GM12878 (cell line): Measurements from ENCODE around the gene CFAP57. TPM values are rescaled to one million over a fixed set of nuclear protein-coding genes. Genes with fewer than 3 reads are reported as not detected.

Experiments used
- ATAC-seq: fragments of 200-7000 bp; cut with Tn5 transposase; 3 replicates; pipeline ENCODE4 v1.9.1; 2020; ENCODE audit warnings: mild to moderate bottlenecking, moderate library complexity
- BruUV-seq: library from RNA; stranded (reverse); fragments of 400-500 nt; replicated peaks from 2 replicates; lab custom pipeline; 2021; lab: Mats Ljungman, UMichigan
- CTCF ChIA-PET: fragments of 300-600 bp; sonication (Branson Sonifier 250); formaldehyde crosslinking; extraction: SDS; loops from one replicate; lab custom pipeline; 2021; ENCODE audit warnings: inconsistent platforms; lab: Yijun Ruan, JAX
- POLR2A ChIA-PET: fragments of 350-600 bp; formaldehyde crosslinking; extraction: SDS; loops from one replicate; lab custom pipeline; 2021; ENCODE audit warnings: inconsistent platforms; lab: Charles Lee
- RAD21 ChIA-PET: fragments of 300-600 bp; sonication (Branson Sonifier 250); formaldehyde crosslinking; loops from one replicate; lab custom pipeline; 2023; ENCODE audit warnings: antibody characterized with exemption; ENCODE audit not compliant: unreplicated experiment; lab: Charles Lee
- SMC1A ChIA-PET: fragments of 300-600 bp; sonication (Branson Sonifier 250); formaldehyde crosslinking; loops from one replicate; lab custom pipeline; 2023; ENCODE audit not compliant: unreplicated experiment, uncharacterized antibody; lab: Charles Lee
- DNase-seq: peaks from one replicate; pipeline ENCODE4 v3.0.0-alpha.2; 2011; ENCODE audit warnings: low read depth, low spot score
- FAIRE-seq: peaks from 3 replicates; lab custom pipeline; 2011; peaks lifted over from hg19 to GRCh38; lab: Jason Lieb, UNC
- H2AFZ ChIP-seq: 2 replicates; pipeline ENCODE4 v1.6.0; 2011; ENCODE audit warnings: low read depth, low read length, control low read depth; ENCODE audit not compliant: control insufficient read depth
- H3K27ac ChIP-seq: 2 replicates; pipeline ENCODE4 v1.5.1; 2011; ENCODE audit warnings: control low read depth; ENCODE audit not compliant: control insufficient read depth, insufficient read depth
- H3K27me3 ChIP-seq, 2 experiments: replicated peaks in 1 of 2; 2 replicates each; pipeline versions ENCODE4 v1.6.0 to v1.6.1; 2011; ENCODE audit warnings: low read length in 1 of 2; ENCODE audit not compliant: control insufficient read depth in 2 of 2, insufficient read depth in 2 of 2
- H3K36me3 ChIP-seq, 2 experiments: 2 replicates each; pipeline ENCODE4 v1.5.1; 2011; ENCODE audit warnings: low read length in 1 of 2; ENCODE audit not compliant: control insufficient read depth in 2 of 2, insufficient read depth in 2 of 2
- H3K4me1 ChIP-seq: 2 replicates; pipeline ENCODE4 v1.6.1; 2011; ENCODE audit warnings: mild to moderate bottlenecking, low read length, moderate library complexity, mixed read lengths; ENCODE audit not compliant: control insufficient read depth, insufficient read depth
- H3K4me2 ChIP-seq: 2 replicates; pipeline ENCODE4 v1.6.0; 2011; ENCODE audit warnings: control low read depth; ENCODE audit not compliant: control insufficient read depth, insufficient read depth
- H3K4me3 ChIP-seq: fragments of 200-600 bp; sonication (generic); 2 replicates; pipeline ENCODE4 v1.5.1; 2016
- H3K79me2 ChIP-seq: 2 replicates; pipeline ENCODE4 v1.6.0; 2011; ENCODE audit warnings: low read length; ENCODE audit not compliant: control insufficient read depth, insufficient read depth
- H3K9ac ChIP-seq: 2 replicates; pipeline ENCODE4 v1.8.0; 2011; ENCODE audit warnings: low read length, control low read depth, mixed read lengths; ENCODE audit not compliant: control insufficient read depth, insufficient read depth
- H3K9me3 ChIP-seq: replicated peaks from 3 replicates; pipeline ENCODE4 v1.5.1; 2011; ENCODE audit warnings: mild to moderate bottlenecking, low read length; ENCODE audit not compliant: control insufficient read depth, insufficient read depth
- H4K20me1 ChIP-seq: 2 replicates; pipeline ENCODE4 v1.6.0; 2011; ENCODE audit not compliant: control insufficient read depth, insufficient read depth
- ASH2L ChIP-seq: fragments of 300-600, 200-600 bp; sonication (generic); IDR thresholded peaks from 2 replicates; pipeline ENCODE4 v1.6.1; 2017; ENCODE audit warnings: low read depth, mild to moderate bottlenecking, borderline replicate concordance
- BCL11A ChIP-seq: IDR thresholded peaks from 2 replicates; pipeline ENCODE4 v1.6.1; 2011; ENCODE audit warnings: low read depth, low read length
- HDAC2 ChIP-seq: fragments of 200-600 bp; sonication (generic); IDR thresholded peaks from 2 replicates; pipeline ENCODE4 v1.6.1; 2017
- IKZF2 ChIP-seq, 2 experiments: fragments of 450-650 bp; IDR thresholded peaks; 2 replicates each; pipeline ENCODE4 v1.6.1; 2017; ENCODE audit warnings: mild to moderate bottlenecking in 2 of 2, moderate library complexity in 2 of 2
- KAT2A ChIP-seq: conservative IDR thresholded peaks from 2 replicates; pipeline ENCODE4 v1.6.1; 2011; ENCODE audit warnings: low read depth, low read length; ENCODE audit not compliant: control insufficient read depth
- MEF2B ChIP-seq: fragments of 450-650 bp; IDR thresholded peaks from 2 replicates; pipeline ENCODE4 v1.6.1; 2018; ENCODE audit warnings: mild to moderate bottlenecking, moderate library complexity; ENCODE audit not compliant: partially characterized antibody, poor library complexity, severe bottlenecking
- NFYA ChIP-seq: IDR thresholded peaks from 2 replicates; pipeline ENCODE4 v1.6.1; 2011; ENCODE audit warnings: low read depth, mild to moderate bottlenecking, low read length, improper control_type of control experiment, borderline replicate concordance
- PML ChIP-seq: IDR thresholded peaks from 2 replicates; pipeline ENCODE4 v1.6.1; 2012; ENCODE audit warnings: low read length, inconsistent platforms
- POLR2AphosphoS5 ChIP-seq: IDR thresholded peaks from 2 replicates; pipeline ENCODE4 v1.6.1; 2011; ENCODE audit warnings: mild to moderate bottlenecking, low read length, inconsistent platforms
- SP1 ChIP-seq: IDR thresholded peaks from one replicate; pipeline ENCODE4 v1.6.1; 2011; ENCODE audit warnings: low read depth, low read length
- TARDBP ChIP-seq: IDR thresholded peaks from 2 replicates; pipeline ENCODE4 v1.6.1; 2016; ENCODE audit warnings: borderline replicate concordance
- WGBS: methylation state at CpG from one replicate; pipeline ENCODE4 v1.1.6; 2016; ENCODE audit warnings: low lambda C conversion rate; ENCODE audit not compliant: insufficient replicate concordance, insufficient coverage; ENCODE audit errors: missing lambda C conversion rate; 5-methylcytosine and 5-hydroxymethylcytosine counted together
- in situ Hi-C: fragments of 300-500 bp; cut with MboI; formaldehyde crosslinking; loops from 9 replicates; pipeline ENCODE4 v1.14.3; 2018; ENCODE audit warnings: mixed read lengths
- intact Hi-C: fragments of 100-400 bp; cut with micrococcal nuclease; formaldehyde crosslinking; loops from one replicate; pipeline ENCODE4 v1.14.2; 2022; ENCODE audit not compliant: unreplicated experiment
- polyA plus RNA-seq, 11 experiments: library from polyadenylated mRNA; depleted of rRNA in 4 of 11; unstranded in 6 of 11; stranded (reverse) in 5 of 11; fragments of >200 nt; fragmentation: Nextera tagmentation in 4 of 11; fragmentation: Illumina TruSeq in 1 of 11; extraction: Ambion mirVana in 4 of 11; extraction: Trizol in 1 of 11; gene quantifications; 1 replicate in 1 of 11; 2 replicates in 10 of 11; pipeline versions ENCODE4 v1.2.1 to v1.2.3, GENCODE V29; 2011 to 2016; ENCODE audit warnings: inconsistent platforms in 2 of 11, missing spikeins in 2 of 11, low read depth in 1 of 11
- total RNA-seq, 4 experiments: library from RNA; depleted of rRNA in 3 of 4; stranded (reverse); fragments of >200 nt in 3 of 4; fragmentation: Illumina TruSeq in 1 of 4; extraction: Trizol in 1 of 4; gene quantifications; 2 replicates each; pipeline versions ENCODE4 v1.2.1 to v1.2.3, GENCODE V29; 2013 to 2021
- TF ChIP-seq, protein P1 (sequence below): fragments of 450-650 bp; IDR thresholded peaks from 2 replicates; pipeline ENCODE4 v1.6.1; 2017; ENCODE audit warnings: low read depth, mild to moderate bottlenecking, moderate library complexity
- TF ChIP-seq, protein P2 (sequence below): fragments of 450-650 bp; IDR thresholded peaks from 2 replicates; pipeline ENCODE4 v1.6.1; 2017; ENCODE audit warnings: mild to moderate bottlenecking, low read depth, inconsistent platforms; ENCODE audit not compliant: poor library complexity, severe bottlenecking

Gene CFAP57
- total and polyA plus RNA-seq, 10 of the 15 experiments (the other 5 are each of a cell fraction or from before 2014, with no cell fraction given), result 0.45 to 4.8 (median 1.3) TPM

- TF ChIP-seq, protein P1, sequence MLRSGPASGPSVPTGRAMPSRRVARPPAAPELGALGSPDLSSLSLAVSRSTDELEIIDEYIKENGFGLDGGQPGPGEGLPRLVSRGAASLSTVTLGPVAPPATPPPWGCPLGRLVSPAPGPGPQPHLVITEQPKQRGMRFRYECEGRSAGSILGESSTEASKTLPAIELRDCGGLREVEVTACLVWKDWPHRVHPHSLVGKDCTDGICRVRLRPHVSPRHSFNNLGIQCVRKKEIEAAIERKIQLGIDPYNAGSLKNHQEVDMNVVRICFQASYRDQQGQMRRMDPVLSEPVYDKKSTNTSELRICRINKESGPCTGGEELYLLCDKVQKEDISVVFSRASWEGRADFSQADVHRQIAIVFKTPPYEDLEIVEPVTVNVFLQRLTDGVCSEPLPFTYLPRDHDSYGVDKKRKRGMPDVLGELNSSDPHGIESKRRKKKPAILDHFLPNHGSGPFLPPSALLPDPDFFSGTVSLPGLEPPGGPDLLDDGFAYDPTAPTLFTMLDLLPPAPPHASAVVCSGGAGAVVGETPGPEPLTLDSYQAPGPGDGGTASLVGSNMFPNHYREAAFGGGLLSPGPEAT, result no peak
- TF ChIP-seq KAT2A, result no peak
- TF ChIP-seq SP1, result no peak
- TF ChIP-seq BCL11A, result no peak
- TF ChIP-seq MEF2B, result no peak
- TF ChIP-seq NFYA, result no peak
These were observed 99.3 kb downstream of the CFAP57 start (continued) for GRCh38 chr1:43271186-43272118.

DNA sequence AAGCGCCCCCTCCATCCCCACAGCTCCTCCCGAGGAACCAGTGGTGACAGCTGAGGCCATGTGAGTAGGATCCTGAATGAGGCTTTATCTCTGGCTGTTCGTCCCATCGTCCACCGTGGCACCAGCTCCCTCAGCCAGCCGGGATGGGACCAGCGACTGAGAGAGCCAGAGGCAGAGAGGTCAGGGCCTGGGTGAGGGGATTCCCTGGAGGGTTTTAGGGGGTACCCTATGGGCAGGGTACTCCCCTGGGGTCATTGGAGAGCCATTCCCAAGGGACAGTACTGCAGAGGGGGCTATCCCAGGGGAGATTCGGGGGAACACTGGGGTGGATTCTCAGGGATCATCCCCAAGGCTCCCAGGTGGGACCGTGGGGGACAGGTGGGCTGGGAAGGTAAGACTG is 100.0 kb downstream of the CFAP57 start:
- BruUV-seq, result no TSS peak
- H4K20me1 ChIP-seq, result no peaks in the 10 kb centered on the region
- H3K9me3 ChIP-seq, result no peaks in the 10 kb centered on the region
- ATAC-seq, result no peak
- CTCF ChIA-PET, result interaction anchor here (0.7 kb wide), 1 partner anchor 265 kb away, joined by 3 read pairs; no protein-coding TSS in a partner anchor
- RAD21 ChIA-PET, result no interaction called here
- DNase-seq, result no peak
- TF ChIP-seq IKZF2 (IDR thresholded peaks at IDR 0.05) (no peak), POLR2AphosphoS5 (no peak), ASH2L (no peak), HDAC2 (no peak), TARDBP (no peak), PML (no peak)
- TF ChIP-seq, protein P2, sequence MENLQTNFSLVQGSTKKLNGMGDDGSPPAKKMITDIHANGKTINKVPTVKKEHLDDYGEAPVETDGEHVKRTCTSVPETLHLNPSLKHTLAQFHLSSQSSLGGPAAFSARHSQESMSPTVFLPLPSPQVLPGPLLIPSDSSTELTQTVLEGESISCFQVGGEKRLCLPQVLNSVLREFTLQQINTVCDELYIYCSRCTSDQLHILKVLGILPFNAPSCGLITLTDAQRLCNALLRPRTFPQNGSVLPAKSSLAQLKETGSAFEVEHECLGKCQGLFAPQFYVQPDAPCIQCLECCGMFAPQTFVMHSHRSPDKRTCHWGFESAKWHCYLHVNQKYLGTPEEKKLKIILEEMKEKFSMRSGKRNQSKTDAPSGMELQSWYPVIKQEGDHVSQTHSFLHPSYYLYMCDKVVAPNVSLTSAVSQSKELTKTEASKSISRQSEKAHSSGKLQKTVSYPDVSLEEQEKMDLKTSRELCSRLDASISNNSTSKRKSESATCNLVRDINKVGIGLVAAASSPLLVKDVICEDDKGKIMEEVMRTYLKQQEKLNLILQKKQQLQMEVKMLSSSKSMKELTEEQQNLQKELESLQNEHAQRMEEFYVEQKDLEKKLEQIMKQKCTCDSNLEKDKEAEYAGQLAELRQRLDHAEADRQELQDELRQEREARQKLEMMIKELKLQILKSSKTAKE, result no peak
- WGBS, result 42% methylated on average over 9 of the region's 9 CpGs
- no peak overlapping the region for H2AFZ ChIP-seq
- no peaks in the 10 kb centered on the region; a peak in 1 of 4 replicates for H3K27me3 ChIP-seq
- no peaks in the 10 kb centered on the region for H3K36me3 ChIP-seq
- POLR2A ChIA-PET, result no interaction called here
- H3K79me2 ChIP-seq, result no peaks in the 10 kb centered on the region
- H3K9ac ChIP-seq, result no peak overlapping the region
- peaks cover 4% of the 10 kb centered on the region; the same call in 1 of the 2 replicates for H3K4me1 ChIP-seq
- in situ Hi-C loops, result no loop called here
- no peak overlapping the region for H3K4me2 ChIP-seq
- SMC1A ChIA-PET, result interaction anchor here (1.4 kb wide), 1 partner anchor 21 kb away, joined by 3 read pairs; no protein-coding TSS in a partner anchor
- H3K27ac ChIP-seq, result no peak overlapping the region
- H3K4me3 ChIP-seq, result no peak overlapping the region
- intact Hi-C loops, result no loop called here
- FAIRE-seq, result no peak
